Nephron progenitor cell (in vitro differentiated cells): ENCODE data around the gene MORC2.

ENCODE experiments used
- DNase-seq: peaks from one replicate; pipeline ENCODE4 v3.0.0; 2021
- H3K27ac Mint-ChIP-seq: 2 replicates; pipeline ENCODE4 v1.8.0; 2021; ENCODE audit warnings: mild to moderate bottlenecking, moderate library complexity, mixed read lengths
- H3K27me3 Mint-ChIP-seq: 2 replicates; pipeline ENCODE4 v1.8.0; 2021; ENCODE audit warnings: mild to moderate bottlenecking, low read depth, mixed read lengths; ENCODE audit not compliant: poor library complexity
- H3K36me3 Mint-ChIP-seq: 2 replicates; pipeline ENCODE4 v1.8.0; 2021; ENCODE audit warnings: low read depth, mixed read lengths
- H3K4me1 Mint-ChIP-seq: 2 replicates; pipeline ENCODE4 v1.8.0; 2021; ENCODE audit warnings: mixed read lengths
- H3K4me3 Mint-ChIP-seq: 2 replicates; pipeline ENCODE4 v1.8.0; 2021; ENCODE audit warnings: mild to moderate bottlenecking, moderate library complexity, mixed read lengths
- H3K9me3 Mint-ChIP-seq: 2 replicates; pipeline ENCODE4 v1.8.0; 2021; ENCODE audit warnings: mild to moderate bottlenecking, moderate library complexity, mixed read lengths
- CTCF ChIP-seq: fragments of 200-600 bp; sonication (generic); IDR thresholded peaks from 2 replicates; pipeline ENCODE4 v1.5.0; 2021; ENCODE audit warnings: antibody characterized with exemption

Gene MORC2

GRCh38 chr22:30947816-30948454 lies 20.6 kb downstream of the MORC2 start:
- no peak overlapping the region for H3K27ac Mint-ChIP-seq
- TF ChIP-seq CTCF = peak; percentile 31
- peaks cover 8% of the 10 kb centered on the region for H3K4me1 Mint-ChIP-seq
- no peak for DNase-seq
- H3K4me3 Mint-ChIP-seq = no peak overlapping the region
- H3K36me3 Mint-ChIP-seq = peaks cover 57% of the 10 kb centered on the region
- no peaks in the 10 kb centered on the region for H3K9me3 Mint-ChIP-seq
- no peaks in the 10 kb centered on the region for H3K27me3 Mint-ChIP-seq

- H3K27me3 Mint-ChIP-seq = no peaks in the 10 kb centered on the region
- DNase-seq = peak; percentile 17
Measured at GRCh38 chr22:30947173-30947815, 21.3 kb downstream of the MORC2 start.

GRCh38 chr22:30946354-30946753 lies 22.2 kb downstream of the MORC2 start:
- Mint-ChIP-seq H3K36me3 (peaks cover 51% of the 10 kb centered on the region), H3K27me3 (no peaks in the 10 kb centered on the region), H3K4me3 (no peak overlapping the region)

More at GRCh38 chr22:30947173-30947815, 21.3 kb downstream of the MORC2 start:
- Mint-ChIP-seq H3K4me1 (peaks cover 8% of the 10 kb centered on the region), H3K9me3 (no peaks in the 10 kb centered on the region), H3K27ac (no peak overlapping the region), H3K36me3 (peaks cover 51% of the 10 kb centered on the region), H3K4me3 (no peak overlapping the region)
- TF ChIP-seq CTCF = no peak

GRCh38 chr22:30945653-30946052 lies 22.9 kb downstream of the MORC2 start:
- Mint-ChIP-seq H3K9me3 (no peaks in the 10 kb centered on the region), H3K4me3 (no peak overlapping the region), H3K27ac (no peak overlapping the region), H3K27me3 (no peaks in the 10 kb centered on the region), H3K36me3 (peaks cover 51% of the 10 kb centered on the region), H3K4me1 (peaks cover 8% of the 10 kb centered on the region)
- TF ChIP-seq CTCF = no peak
- no peak for DNase-seq

More at GRCh38 chr22:30946354-30946753, 22.2 kb downstream of the MORC2 start:
- peaks cover 8% of the 10 kb centered on the region for H3K4me1 Mint-ChIP-seq
- no peaks in the 10 kb centered on the region for H3K9me3 Mint-ChIP-seq
- TF ChIP-seq CTCF = no peak
- no peak overlapping the region for H3K27ac Mint-ChIP-seq
- DNase-seq = no peak

DNA sequence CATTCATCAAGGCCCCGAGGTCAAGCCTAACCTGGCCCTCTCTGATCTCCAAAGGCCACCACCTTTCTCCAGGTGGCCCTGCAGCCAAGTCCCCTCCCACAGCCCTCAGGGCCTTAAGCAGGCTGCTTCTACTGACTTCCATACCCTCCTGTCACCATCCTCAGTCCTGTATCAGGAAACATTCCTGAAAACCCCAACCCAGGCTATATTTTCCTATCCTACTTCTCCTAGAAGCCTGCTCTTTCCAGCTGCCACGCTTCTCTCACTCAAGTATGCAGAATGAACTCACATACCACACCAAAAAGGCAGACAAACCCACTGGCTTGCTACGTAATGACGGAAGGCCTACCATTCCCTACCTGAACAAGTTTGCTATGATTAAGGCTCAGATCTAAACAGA lies 23.6 kb downstream of the MORC2 start:
- no peak for TF ChIP-seq CTCF
- Mint-ChIP-seq H3K9me3 (no peaks in the 10 kb centered on the region), H3K36me3 (peaks cover 51% of the 10 kb centered on the region), H3K4me1 (peaks cover 8% of the 10 kb centered on the region), H3K4me3 (no peak overlapping the region), H3K27ac (no peak overlapping the region), H3K27me3 (no peaks in the 10 kb centered on the region)
- no peak for DNase-seq

GRCh38 chr22:30943368-30943767 lies 25.2 kb downstream of the MORC2 start:
- H3K27ac Mint-ChIP-seq = no peak overlapping the region
- H3K4me3 Mint-ChIP-seq = no peak overlapping the region
- no peak for TF ChIP-seq CTCF
- peaks cover 4% of the 10 kb centered on the region for H3K4me1 Mint-ChIP-seq
- H3K36me3 Mint-ChIP-seq = peaks cover 63% of the 10 kb centered on the region
- no peak for DNase-seq
- H3K9me3 Mint-ChIP-seq = no peaks in the 10 kb centered on the region
- H3K27me3 Mint-ChIP-seq = no peaks in the 10 kb centered on the region
